Measurements from ENCODE around the gene RNFT2. TPM values are rescaled to one million over a fixed set of nuclear protein-coding genes. Genes with fewer than 3 reads are reported as not detected.
"Not testable (repeated sequence)": the region's sequence is repeated elsewhere in the genome, so short reads cannot be mapped to it uniquely, and the experiment has no call there.

The RNFT2 gene
- total RNA-seq, 2 experiments from 2014 or later, result 11.8 to 11.9 TPM

DNA sequence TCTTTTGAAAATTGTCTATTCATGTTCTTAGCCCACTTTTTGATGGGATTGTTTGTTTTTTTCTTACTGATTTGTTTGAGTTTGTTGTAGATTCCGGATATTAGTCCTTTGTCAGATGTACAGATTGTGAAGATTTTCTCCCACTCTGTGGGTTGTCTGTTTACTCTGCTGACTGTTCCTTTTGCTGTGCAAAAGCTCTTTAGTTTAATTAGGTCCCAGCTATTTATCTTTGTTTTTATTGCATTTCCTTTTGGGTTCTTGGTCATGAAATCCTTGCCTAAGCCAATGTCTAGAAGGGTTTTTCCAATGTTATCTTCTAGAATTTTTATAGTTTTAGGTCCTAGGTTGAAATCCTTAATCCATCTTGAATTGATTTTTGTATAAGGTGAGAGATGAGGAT is 16.7 kb downstream of the RNFT2 start:
- POLR2A ChIA-PET, result not testable (repeated sequence)

DNA sequence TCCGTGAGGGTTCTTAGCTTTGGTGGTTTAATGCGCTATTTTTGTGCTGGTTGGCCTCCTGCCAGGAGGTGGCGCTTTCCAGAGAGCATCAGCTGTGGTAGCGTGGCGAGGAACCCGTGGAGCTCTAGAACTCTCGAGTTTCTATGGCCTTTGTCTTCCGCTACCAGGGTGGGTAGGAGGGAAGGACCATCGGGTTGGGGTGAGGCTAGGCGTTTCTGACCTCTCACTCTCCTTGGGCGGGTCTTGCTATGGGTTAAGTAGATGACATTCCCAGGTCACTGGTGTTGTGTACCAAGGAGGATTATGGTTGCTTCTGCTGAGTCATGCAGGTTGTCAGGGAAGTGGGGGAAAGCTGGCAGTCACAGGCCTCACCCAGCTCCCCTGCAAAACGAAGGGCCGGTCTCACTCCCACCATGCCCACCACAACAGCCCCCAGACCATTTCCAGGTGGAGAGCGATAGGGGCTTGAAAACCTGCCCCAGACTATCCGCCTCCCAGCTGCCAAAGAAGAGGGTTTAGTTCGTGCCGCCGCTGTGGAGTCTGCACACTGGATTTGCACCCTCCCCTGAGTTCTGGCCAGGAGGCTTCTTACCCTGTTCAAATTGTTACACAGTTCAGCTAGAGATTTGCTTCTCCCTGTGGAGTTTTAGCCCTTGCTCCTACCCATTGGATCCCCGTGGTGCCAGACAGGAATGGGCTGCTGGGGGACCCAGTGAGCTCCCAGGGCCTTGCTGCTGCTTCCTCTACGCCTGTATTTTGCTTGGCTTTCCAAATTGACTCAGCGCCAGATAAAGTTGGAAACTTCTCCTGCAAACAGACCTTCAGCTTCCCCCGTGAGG is 21.9 kb downstream of the RNFT2 start:
- Mint-ChIP-seq H3K27me3 (ENCODE audit: low read depth) (no peaks in the 10 kb centered on the region), H3K27ac (peak overlapping the region; percentile 47), H3K9me3 (ENCODE audit: insufficient read depth) (no peaks in the 10 kb centered on the region), H3K4me3 (peak overlapping the region; percentile 34), H3K36me3 (ENCODE audit: low read depth) (peaks cover 30% of the 10 kb centered on the region), H3K4me1 (ENCODE audit: low read depth) (peaks cover 22% of the 10 kb centered on the region)
- DNase-seq, result peak; percentile 41
- POLR2A ChIA-PET, result no interaction called here
- CTCF ChIA-PET, result interaction anchor here (1.1 to 1.8 kb wide), 3 partner anchors 11 to 360 kb away, joined by 3 to 6 read pairs (median 3); no protein-coding TSS in a partner anchor
- peak; percentile 11 for ATAC-seq

More for the DNA sequence above, 16.7 kb downstream of the RNFT2 start:
- H3K27me3 Mint-ChIP-seq (ENCODE audit: low read depth); DNase-seq; CTCF ChIA-PET; H3K27ac Mint-ChIP-seq; ATAC-seq; H3K4me3 Mint-ChIP-seq; H3K9me3 Mint-ChIP-seq (ENCODE audit: insufficient read depth): not testable (repeated sequence)
- H3K4me1 Mint-ChIP-seq (ENCODE audit: low read depth), result peaks cover 22% of the 10 kb centered on the region
- H3K36me3 Mint-ChIP-seq (ENCODE audit: low read depth), result peaks cover 27% of the 10 kb centered on the region

DNA sequence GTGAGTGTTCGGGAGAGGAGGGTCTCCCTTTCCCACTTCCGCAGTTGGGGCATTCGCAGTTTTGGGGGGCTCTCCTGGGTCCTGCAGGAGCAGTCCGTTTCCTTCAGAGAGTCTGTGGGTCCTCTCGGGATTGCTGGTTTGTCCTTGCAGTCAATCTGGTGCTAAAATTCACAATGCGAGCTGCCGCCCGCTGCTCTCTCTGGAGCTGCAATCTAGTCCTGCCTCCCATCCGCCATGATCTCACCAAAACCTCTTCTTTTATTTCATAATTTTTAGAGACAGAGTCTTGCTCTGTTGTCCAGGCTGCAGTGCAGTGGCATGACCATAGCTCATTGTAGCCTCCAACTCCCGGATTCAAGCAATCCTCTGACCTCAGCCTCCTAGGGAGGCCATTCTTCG is 22.5 kb downstream of the RNFT2 start:
- Mint-ChIP-seq H3K9me3 (ENCODE audit: insufficient read depth) (no peaks in the 10 kb centered on the region), H3K27ac (no peak overlapping the region), H3K27me3 (ENCODE audit: low read depth) (no peaks in the 10 kb centered on the region), H3K4me3 (no peak overlapping the region), H3K4me1 (ENCODE audit: low read depth) (peaks cover 22% of the 10 kb centered on the region), H3K36me3 (ENCODE audit: low read depth) (peaks cover 30% of the 10 kb centered on the region)
- ATAC-seq (no peak), DNase-seq (no peak)
- CTCF ChIA-PET, result interaction anchor here (1.8 kb wide), 1 partner anchor 10 kb away, joined by 6 read pairs; no protein-coding TSS in a partner anchor
- POLR2A ChIA-PET, result no interaction called here

GRCh38 chr12:116761499-116761898 is 23.4 kb downstream of the RNFT2 start:
- CTCF ChIA-PET, result interaction anchor here (0.6 to 0.9 kb wide), 2 partner anchors 11 to 52 kb away, joined by 3 read pairs; no protein-coding TSS in a partner anchor
- Mint-ChIP-seq H3K36me3 (ENCODE audit: low read depth) (peaks cover 30% of the 10 kb centered on the region), H3K4me3 (no peak overlapping the region), H3K27ac (no peak overlapping the region), H3K4me1 (ENCODE audit: low read depth) (peaks cover 20% of the 10 kb centered on the region), H3K9me3 (ENCODE audit: insufficient read depth) (no peaks in the 10 kb centered on the region), H3K27me3 (ENCODE audit: low read depth) (no peaks in the 10 kb centered on the region)
- POLR2A ChIA-PET, result no interaction called here
- no peak for DNase-seq
- no peak for ATAC-seq

DNA sequence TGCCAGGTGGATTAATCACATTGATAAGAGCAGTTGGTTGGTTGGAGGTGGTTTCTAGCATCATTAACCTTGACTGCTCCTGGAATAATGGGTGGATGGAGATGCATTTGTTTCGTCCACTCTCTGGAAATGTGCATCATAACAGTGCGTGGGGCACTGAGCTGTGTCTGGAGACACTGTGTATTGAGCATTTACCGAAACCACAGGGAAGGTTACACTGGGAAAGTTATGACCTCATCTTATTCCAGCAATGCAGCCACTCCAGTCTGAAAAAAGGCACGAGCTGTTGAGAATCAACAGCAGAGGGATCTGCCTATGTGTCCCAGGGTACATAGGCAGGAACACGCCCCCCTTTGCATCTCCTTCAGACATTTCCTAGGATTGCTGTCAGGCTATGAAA is 27.2 kb downstream of the RNFT2 start:
- Mint-ChIP-seq H3K27me3 (ENCODE audit: low read depth) (no peaks in the 10 kb centered on the region), H3K36me3 (ENCODE audit: low read depth) (peaks cover 8% of the 10 kb centered on the region), H3K4me1 (ENCODE audit: low read depth) (no peaks in the 10 kb centered on the region), H3K9me3 (ENCODE audit: insufficient read depth) (no peaks in the 10 kb centered on the region), H3K27ac (no peak overlapping the region), H3K4me3 (no peak overlapping the region)
- ATAC-seq (no peak), DNase-seq (no peak)
- ChIA-PET CTCF (interaction anchor here (1.1 to 1.3 kb wide), 2 partner anchors 9 to 16 kb away, joined by 3 read pairs; no protein-coding TSS in a partner anchor), POLR2A (no interaction called here)

DNA sequence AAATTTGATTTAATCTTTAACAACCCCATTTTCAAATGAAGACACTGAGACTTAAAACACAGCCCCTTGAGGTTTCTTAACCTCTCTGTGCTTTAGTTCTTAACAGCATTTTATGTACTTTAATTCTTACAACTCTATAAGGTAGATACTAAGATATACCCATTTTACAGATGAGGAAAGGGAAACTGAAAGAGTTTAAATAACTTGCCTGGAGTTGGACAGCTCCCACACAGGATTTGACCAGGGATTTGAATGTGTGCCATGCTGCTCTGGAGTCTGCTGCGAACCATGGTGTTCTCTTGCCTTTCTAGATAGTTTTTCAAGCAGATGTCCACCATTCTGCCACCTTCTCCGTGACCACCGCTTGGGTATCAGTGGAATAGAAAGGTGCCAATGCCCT is 28.2 kb downstream of the RNFT2 start:
- H3K4me3 Mint-ChIP-seq, result no peak overlapping the region
- ATAC-seq (no peak), DNase-seq (no peak)
- H3K9me3 Mint-ChIP-seq (ENCODE audit: insufficient read depth), result no peaks in the 10 kb centered on the region
- no peaks in the 10 kb centered on the region for H3K36me3 Mint-ChIP-seq (ENCODE audit: low read depth)
- H3K4me1 Mint-ChIP-seq (ENCODE audit: low read depth), result no peaks in the 10 kb centered on the region
- CTCF ChIA-PET, result interaction anchor here (1.3 kb wide), 1 partner anchor 15 kb away, joined by 3 read pairs; no protein-coding TSS in a partner anchor
- no peak overlapping the region for H3K27ac Mint-ChIP-seq
- POLR2A ChIA-PET, result no interaction called here
- no peaks in the 10 kb centered on the region for H3K27me3 Mint-ChIP-seq (ENCODE audit: low read depth)

GRCh38 chr12:116766746-116767145 is 28.6 kb downstream of the RNFT2 start:
- Mint-ChIP-seq H3K27ac (no peak overlapping the region), H3K27me3 (ENCODE audit: low read depth) (no peaks in the 10 kb centered on the region), H3K4me1 (ENCODE audit: low read depth) (no peaks in the 10 kb centered on the region), H3K9me3 (ENCODE audit: insufficient read depth) (no peaks in the 10 kb centered on the region), H3K4me3 (no peak overlapping the region), H3K36me3 (ENCODE audit: low read depth) (no peaks in the 10 kb centered on the region)
- ATAC-seq, result no peak
- CTCF ChIA-PET, result no interaction called here
- DNase-seq, result no peak
- POLR2A ChIA-PET, result no interaction called here

GRCh38 chr12:116771651-116772050 is 33.5 kb downstream of the RNFT2 start:
- POLR2A ChIA-PET, result no interaction called here
- peaks cover 13% of the 10 kb centered on the region for H3K4me1 Mint-ChIP-seq (ENCODE audit: low read depth)
- CTCF ChIA-PET, result no interaction called here
- H3K9me3 Mint-ChIP-seq (ENCODE audit: insufficient read depth), result no peaks in the 10 kb centered on the region
- ATAC-seq (no peak), DNase-seq (no peak)
- no peak overlapping the region for H3K4me3 Mint-ChIP-seq
- H3K27me3 Mint-ChIP-seq (ENCODE audit: low read depth), result no peaks in the 10 kb centered on the region
- H3K27ac Mint-ChIP-seq, result no peak overlapping the region
- H3K36me3 Mint-ChIP-seq (ENCODE audit: low read depth), result peaks cover 3% of the 10 kb centered on the region

- H3K4me1 Mint-ChIP-seq (ENCODE audit: low read depth), result peaks cover 13% of the 10 kb centered on the region
- H3K27ac Mint-ChIP-seq, result no peak overlapping the region
- H3K36me3 Mint-ChIP-seq (ENCODE audit: low read depth), result peaks cover 3% of the 10 kb centered on the region
- ATAC-seq (no peak), DNase-seq (no peak)
- no peaks in the 10 kb centered on the region for H3K9me3 Mint-ChIP-seq (ENCODE audit: insufficient read depth)
- ChIA-PET CTCF (no interaction called here), POLR2A (no interaction called here)
- no peaks in the 10 kb centered on the region for H3K27me3 Mint-ChIP-seq (ENCODE audit: low read depth)
- no peak overlapping the region for H3K4me3 Mint-ChIP-seq
These were observed 35.2 kb downstream of the RNFT2 start for GRCh38 chr12:116773276-116773731.

GRCh38 chr12:116774020-116774419 is 35.9 kb downstream of the RNFT2 start:
- H3K36me3 Mint-ChIP-seq (ENCODE audit: low read depth), result peaks cover 3% of the 10 kb centered on the region
- H3K9me3 Mint-ChIP-seq (ENCODE audit: insufficient read depth), result no peaks in the 10 kb centered on the region
- ATAC-seq (no peak), DNase-seq (no peak)
- ChIA-PET POLR2A (no interaction called here), CTCF (interaction anchor here (1.5 kb wide), 1 partner anchor 17 kb away, joined by 3 read pairs; no protein-coding TSS in a partner anchor)
- H3K4me1 Mint-ChIP-seq (ENCODE audit: low read depth), result peaks cover 13% of the 10 kb centered on the region
- no peaks in the 10 kb centered on the region for H3K27me3 Mint-ChIP-seq (ENCODE audit: low read depth)
- no peak overlapping the region for H3K4me3 Mint-ChIP-seq
- H3K27ac Mint-ChIP-seq, result no peak overlapping the region

DNA sequence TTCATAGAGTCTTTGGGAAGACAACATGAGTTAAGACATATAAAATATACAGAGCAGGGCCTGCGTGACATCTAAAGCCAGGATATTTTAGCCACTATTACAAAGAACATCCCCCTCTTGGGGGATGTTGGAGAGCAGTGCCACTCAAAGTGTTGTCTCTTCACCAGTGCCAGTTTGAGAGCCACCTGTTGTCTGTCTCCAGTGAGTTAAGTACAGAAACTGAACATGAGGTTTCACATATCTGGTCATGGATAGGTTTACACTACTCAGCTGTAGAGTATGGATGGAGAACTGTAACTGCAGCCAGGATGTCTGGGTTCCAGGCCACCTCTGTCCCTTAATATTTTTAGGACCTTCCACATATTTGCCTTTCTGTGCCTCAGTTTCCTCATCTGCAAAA is 39.1 kb downstream of the RNFT2 start:
- no peak for ATAC-seq
- Mint-ChIP-seq H3K4me1 (ENCODE audit: low read depth) (peaks cover 13% of the 10 kb centered on the region), H3K9me3 (ENCODE audit: insufficient read depth) (no peaks in the 10 kb centered on the region), H3K27me3 (ENCODE audit: low read depth) (no peaks in the 10 kb centered on the region), H3K27ac (no peak overlapping the region), H3K36me3 (ENCODE audit: low read depth) (peaks cover 6% of the 10 kb centered on the region), H3K4me3 (no peak overlapping the region)
- DNase-seq, result no peak
- POLR2A ChIA-PET, result no interaction called here
- CTCF ChIA-PET, result no interaction called here

DNA sequence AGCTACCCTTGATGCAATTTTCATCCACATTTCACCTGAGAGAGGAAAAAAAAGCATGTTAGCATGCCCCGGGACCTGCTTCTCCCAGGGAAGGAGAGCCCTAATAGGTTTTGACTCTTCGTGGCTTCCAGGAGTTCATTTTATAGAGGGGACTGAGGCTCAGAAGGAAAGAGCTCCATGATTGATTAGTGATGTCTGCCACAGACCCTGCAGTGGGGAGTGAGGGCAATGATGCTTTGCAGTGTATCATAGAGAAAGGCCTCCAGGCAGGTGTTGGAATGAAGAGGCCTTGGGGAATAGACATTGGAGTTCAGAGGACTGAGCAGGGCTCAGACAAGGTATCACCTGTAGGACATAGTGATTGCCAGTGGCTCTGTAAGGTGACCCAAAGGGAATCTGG is 41.5 kb downstream of the RNFT2 start:
- H3K4me3 Mint-ChIP-seq, result no peak overlapping the region
- H3K4me1 Mint-ChIP-seq (ENCODE audit: low read depth), result no peaks in the 10 kb centered on the region
- ChIA-PET CTCF (interaction anchor here (0.5 kb wide), 1 partner anchor 37 kb away, joined by 3 read pairs; no protein-coding TSS in a partner anchor), POLR2A (no interaction called here)
- no peaks in the 10 kb centered on the region for H3K9me3 Mint-ChIP-seq (ENCODE audit: insufficient read depth)
- peaks cover 4% of the 10 kb centered on the region for H3K36me3 Mint-ChIP-seq (ENCODE audit: low read depth)
- no peaks in the 10 kb centered on the region for H3K27me3 Mint-ChIP-seq (ENCODE audit: low read depth)
- H3K27ac Mint-ChIP-seq, result no peak overlapping the region
- DNase-seq (no peak), ATAC-seq (no peak)

All from activated CD8-positive, alpha-beta T cell treated with anti-CD3 and anti-CD28 coated beads, Interleukin-2, amount 10 ng/mL, durations not matched to agents 7 days and 5 days (primary cell).